ENCODE measurements around the gene APOH.

DNA sequence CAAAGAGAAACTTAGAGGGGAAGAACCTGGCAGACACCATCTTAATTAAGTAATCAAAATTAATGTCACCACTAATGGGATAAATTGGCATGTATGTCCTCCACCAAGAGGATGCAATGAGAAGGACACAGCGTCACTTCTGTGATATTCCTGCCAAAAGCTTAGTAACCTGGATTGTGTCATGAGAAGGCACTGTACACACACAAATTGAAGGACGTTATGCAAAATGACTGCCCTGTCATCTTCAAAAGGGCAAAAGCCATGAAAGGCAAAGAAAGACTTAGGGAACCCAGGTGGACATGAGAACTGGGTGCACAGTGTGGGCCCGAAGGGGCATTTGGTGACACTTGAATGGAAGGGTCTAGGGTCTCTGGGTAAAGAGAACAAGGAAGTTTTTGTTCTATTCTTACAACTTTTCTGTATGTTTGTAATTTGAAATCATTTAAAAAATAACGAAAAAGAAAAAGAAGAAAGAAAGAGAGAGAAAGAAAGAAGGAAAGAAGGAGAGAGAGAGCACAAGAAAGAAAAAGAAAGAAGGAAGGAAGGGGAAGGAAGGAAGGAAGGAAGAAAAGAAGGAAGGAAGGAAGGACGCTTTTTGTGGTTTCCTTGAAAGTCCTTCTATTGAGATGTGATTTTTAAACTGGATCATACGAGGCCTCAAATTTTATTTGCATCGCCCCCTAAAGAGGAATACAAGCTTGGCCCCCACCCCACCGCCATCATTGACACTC, 4.0 kb upstream of the APOH start:
- no peak for TF ChIP-seq YY1 (IDR thresholded peaks at IDR 0.05; ENCODE audit: insufficient read depth, insufficient read length)
- no peak for TF ChIP-seq ZNF274 (IDR thresholded peaks at IDR 0.05; ENCODE audit: low read depth, low read length)

Measured in NT2/D1 (cell line).